ENCODE data around the gene CCR7. TPM values are rescaled to one million over a fixed set of nuclear protein-coding genes. Genes with fewer than 3 reads are reported as not detected.

Gene CCR7
- total and polyA plus RNA-seq, 2 of the 13 experiments (the other 11 are each of a cell fraction or from before 2014, with no cell fraction given), result 0.04 to 0.53 TPM

DNA sequence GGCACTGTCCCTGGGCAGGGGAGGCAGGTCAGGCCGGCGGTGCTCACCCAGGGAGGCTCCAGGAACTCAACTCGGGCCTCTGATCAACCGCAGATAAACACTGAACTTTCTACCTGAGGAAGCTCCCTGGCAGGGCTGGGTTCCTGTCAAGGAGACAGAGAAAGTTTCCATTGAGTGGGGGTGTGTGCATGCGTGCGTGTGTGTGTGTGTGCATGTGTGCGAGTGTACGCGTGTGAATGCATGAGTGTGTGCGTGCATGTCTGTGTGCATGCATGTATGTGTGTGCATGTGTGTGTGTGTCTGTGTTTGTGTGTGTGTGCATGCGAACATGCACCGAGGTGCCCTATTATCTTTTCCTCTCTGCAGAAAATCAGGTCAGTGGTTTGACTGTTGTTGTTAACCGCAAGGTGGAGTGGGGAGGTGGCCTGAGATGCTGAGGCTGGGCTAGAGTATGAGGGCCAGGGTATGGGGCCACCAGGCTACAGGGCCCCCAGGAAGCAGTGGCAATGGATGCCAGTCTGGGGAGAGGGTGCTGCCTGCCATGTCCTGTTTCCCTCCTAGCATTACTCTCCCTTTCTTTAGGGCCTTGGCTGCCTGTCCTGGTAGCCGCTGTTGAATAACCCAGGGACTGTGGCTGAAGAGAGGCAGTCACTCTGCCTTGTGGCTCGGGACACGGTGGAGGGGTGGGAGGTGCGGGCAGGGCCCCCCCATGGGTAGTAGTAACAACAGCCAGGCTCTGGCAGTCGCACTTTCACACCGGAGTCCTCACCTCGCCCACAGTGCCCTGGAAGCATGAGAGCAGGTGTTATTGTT lies 24.0 kb downstream of the CCR7 start (continued):
- TF ChIP-seq, protein P1, sequence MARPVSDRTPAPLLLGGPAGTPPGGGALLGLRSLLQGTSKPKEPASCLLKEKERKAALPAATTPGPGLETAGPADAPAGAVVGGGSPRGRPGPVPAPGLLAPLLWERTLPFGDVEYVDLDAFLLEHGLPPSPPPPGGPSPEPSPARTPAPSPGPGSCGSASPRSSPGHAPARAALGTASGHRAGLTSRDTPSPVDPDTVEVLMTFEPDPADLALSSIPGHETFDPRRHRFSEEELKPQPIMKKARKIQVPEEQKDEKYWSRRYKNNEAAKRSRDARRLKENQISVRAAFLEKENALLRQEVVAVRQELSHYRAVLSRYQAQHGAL (CRISPR knock-in tag; IDR thresholded peaks at IDR 0.05; ENCODE audit: not compliant biosample characterization), result no peak
- TF ChIP-seq SKI (IDR thresholded peaks at IDR 0.05; ENCODE audit: partially characterized antibody) (no peak), MATR3 (CRISPR knock-in tag; IDR thresholded peaks at IDR 0.05) (no peak), ZNF562 (CRISPR knock-in tag; IDR thresholded peaks at IDR 0.05; ENCODE audit: borderline replicate concordance) (no peak), ZNF296 (CRISPR knock-in tag; conservative IDR thresholded peaks at IDR 0.05) (no peak), IKZF1 (IDR thresholded peaks at IDR 0.05) (no peak), MIER3 (CRISPR knock-in tag; IDR thresholded peaks at IDR 0.05; ENCODE audit: borderline replicate concordance) (no peak), ZNF180 (CRISPR knock-in tag; IDR thresholded peaks at IDR 0.05; ENCODE audit: borderline replicate concordance, low read depth) (no peak), EEA1 (CRISPR knock-in tag; IDR thresholded peaks at IDR 0.05; ENCODE audit: borderline replicate concordance) (no peak), NPAS2 (CRISPR knock-in tag; IDR thresholded peaks at IDR 0.05; ENCODE audit: borderline replicate concordance) (no peak), MED13 (CRISPR knock-in tag; IDR thresholded peaks at IDR 0.05) (no peak), ZNF883 (CRISPR knock-in tag; IDR thresholded peaks at IDR 0.05; ENCODE audit: not compliant biosample characterization) (no peak), SRSF4 (IDR thresholded peaks at IDR 0.05; ENCODE audit: low read depth, low read length, poor library complexity, severe bottlenecking) (no peak), CBX2 (IDR thresholded peaks at IDR 0.05; ENCODE audit: low read depth, low read length) (no peak), CBX2 (CRISPR knock-in tag; IDR thresholded peaks at IDR 0.05; ENCODE audit: low read depth) (no peak), RBFOX2 (IDR thresholded peaks at IDR 0.05; ENCODE audit: low read depth, low read length) (no peak), ASH2L (IDR thresholded peaks at IDR 0.05; ENCODE audit: insufficient read length, low read depth, low read length) (no peak)
- TF ChIP-seq, protein P2, sequence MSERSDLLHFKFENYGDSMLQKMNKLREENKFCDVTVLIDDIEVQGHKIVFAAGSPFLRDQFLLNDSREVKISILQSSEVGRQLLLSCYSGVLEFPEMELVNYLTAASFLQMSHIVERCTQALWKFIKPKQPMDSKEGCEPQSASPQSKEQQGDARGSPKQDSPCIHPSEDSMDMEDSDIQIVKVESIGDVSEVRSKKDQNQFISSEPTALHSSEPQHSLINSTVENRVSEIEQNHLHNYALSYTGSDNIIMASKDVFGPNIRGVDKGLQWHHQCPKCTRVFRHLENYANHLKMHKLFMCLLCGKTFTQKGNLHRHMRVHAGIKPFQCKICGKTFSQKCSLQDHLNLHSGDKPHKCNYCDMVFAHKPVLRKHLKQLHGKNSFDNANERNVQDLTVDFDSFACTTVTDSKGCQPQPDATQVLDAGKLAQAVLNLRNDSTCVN (CRISPR knock-in tag; IDR thresholded peaks at IDR 0.05; ENCODE audit: borderline replicate concordance), result no peak
- TF ChIP-seq, protein P3, sequence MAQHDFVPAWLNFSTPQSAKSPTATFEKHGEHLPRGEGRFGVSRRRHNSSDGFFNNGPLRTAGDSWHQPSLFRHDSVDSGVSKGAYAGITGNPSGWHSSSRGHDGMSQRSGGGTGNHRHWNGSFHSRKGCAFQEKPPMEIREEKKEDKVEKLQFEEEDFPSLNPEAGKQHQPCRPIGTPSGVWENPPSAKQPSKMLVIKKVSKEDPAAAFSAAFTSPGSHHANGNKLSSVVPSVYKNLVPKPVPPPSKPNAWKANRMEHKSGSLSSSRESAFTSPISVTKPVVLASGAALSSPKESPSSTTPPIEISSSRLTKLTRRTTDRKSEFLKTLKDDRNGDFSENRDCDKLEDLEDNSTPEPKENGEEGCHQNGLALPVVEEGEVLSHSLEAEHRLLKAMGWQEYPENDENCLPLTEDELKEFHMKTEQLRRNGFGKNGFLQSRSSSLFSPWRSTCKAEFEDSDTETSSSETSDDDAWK (CRISPR knock-in tag; IDR thresholded peaks at IDR 0.05), result no peak
